ENCODE measurements around the gene ZSCAN5A.
"Not testable (repeated sequence)": the region's sequence is repeated elsewhere in the genome, so short reads cannot be mapped to it uniquely, and the experiment has no call there.

The ZSCAN5A gene

DNA sequence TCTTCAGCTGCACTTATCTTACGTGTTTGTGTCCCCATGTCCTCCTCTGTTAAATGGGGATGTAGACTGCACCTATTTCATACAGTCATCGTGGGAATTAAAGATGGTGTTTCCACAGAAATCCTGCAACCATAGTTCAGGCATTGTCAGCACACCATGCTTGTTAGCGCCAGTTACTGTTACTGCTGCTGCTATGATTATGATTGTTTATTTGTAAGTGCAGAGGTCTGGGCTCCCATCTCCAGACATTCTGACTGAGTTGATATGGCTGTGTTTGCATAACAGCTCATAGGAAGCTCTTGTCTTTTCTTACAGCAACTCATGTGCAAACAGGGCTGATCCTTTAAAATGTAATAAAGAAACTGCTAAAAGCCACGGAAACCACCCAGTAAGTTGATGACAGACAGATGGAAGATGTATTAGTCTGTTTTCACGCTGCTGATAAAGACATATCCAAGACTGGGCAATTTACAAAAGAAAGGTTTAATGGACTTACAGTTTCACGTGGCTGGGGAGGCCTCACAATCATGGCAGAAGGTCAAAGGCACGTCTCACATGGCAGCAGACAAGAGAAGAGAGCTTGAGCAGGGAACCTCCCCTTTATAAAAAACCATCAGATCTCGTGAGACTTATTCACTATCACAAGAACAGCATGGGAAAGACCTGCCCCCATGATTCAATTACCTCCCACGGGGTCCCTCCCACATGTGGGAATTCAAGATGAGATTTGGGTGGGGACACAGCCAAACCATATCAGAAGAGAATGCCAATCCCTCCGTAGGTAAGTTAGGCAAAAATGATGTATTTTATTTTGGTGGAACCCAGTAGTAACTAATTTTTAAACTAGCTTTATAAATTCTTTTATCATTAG is 1.6 kb downstream of the ZSCAN5A start:
- no peak for DNase-seq

GRCh38 chr19:56312342-56312741 is 2.3 kb downstream of the ZSCAN5A start:
- DNase-seq, result no peak

DNA sequence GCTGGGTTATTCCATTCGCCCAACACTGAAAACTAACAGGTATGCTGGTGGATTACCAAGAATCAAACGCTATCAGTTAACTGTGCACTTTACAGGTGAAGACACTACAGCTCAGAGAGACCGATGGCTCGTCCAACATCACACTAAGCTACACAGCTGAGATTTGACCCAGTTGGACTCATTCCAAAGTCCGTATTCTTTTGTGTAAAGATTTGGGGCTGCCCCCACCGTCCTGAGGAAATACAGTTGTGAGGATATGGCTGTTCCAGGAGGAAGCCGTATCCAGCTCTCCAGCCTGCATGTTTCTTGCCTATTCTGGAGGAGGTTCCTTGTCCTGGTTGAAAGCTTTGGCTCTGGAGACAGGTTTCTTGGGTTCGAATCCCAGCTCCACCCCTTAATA is 4.2 kb downstream of the ZSCAN5A start:
- DNase-seq, result no peak

- peak; percentile 19 for DNase-seq
Observed at GRCh38 chr19:56309511-56310185, 5.0 kb downstream of the ZSCAN5A start.

- no peak for DNase-seq
Observed at GRCh38 chr19:56308792-56309191, 5.8 kb downstream of the ZSCAN5A start.

DNA sequence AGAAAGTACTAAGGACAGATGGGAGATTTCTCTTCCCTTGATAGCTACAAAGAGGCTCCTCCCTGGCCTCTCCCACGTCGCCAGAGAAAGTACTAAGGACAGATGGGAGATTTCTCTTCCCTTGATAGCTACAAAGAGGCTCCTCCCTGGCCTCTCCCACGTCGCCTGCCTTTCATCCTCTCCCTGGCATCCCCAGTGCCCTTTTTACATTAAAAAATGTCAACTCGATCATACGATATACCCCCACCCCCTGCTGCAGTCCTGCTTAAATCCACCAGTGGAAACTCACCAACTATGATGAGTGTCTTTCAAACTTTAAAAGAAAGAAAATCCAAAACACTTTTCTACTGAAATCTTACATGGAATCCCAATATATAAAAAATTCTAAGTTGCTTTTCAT is 7.6 kb downstream of the ZSCAN5A start:
- DNase-seq, result not testable (repeated sequence)

- DNase-seq, result no peak
Observed at GRCh38 chr19:56306016-56306415, 8.6 kb downstream of the ZSCAN5A start.

- DNase-seq, result no peak
Observed at GRCh38 chr19:56304243-56304642, 10.4 kb downstream of the ZSCAN5A start.

DNA sequence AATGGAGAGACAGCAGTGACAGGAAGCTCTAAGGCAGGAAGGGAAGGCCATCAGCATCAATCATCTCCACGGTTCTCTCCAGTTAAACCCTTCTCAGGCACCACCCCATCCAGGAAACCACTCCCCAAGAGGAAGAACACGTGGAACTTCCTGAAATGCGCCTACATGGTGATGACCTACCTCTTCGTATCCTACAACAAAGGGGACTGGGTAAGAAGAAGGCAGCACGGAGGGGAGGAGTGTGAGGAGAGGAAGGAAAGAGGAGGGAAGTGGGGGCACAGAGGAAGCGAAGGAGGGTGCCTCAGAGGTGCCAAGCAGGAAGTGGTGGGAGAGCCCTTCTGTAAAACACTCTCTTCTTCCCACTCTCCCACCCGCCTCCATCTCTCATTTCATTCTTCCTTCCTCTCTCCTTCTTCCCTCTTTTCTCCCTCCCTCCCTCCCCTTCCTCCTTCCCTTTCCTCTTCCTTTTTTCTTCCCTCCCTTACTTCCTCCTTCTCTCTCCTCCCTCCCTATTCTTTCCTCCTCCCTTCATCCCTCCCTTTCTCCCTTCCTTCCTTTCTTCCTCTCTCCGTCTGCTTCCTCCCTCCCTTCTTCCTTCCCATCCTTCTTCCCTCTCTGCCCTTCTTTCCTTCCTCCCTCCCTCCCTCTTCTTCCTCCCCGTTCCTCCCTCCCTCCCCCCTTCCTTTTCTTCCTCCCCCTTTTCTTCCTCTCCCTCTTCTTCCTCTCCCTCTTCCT is 12.6 kb downstream of the ZSCAN5A start:
- no peak for DNase-seq

DNA sequence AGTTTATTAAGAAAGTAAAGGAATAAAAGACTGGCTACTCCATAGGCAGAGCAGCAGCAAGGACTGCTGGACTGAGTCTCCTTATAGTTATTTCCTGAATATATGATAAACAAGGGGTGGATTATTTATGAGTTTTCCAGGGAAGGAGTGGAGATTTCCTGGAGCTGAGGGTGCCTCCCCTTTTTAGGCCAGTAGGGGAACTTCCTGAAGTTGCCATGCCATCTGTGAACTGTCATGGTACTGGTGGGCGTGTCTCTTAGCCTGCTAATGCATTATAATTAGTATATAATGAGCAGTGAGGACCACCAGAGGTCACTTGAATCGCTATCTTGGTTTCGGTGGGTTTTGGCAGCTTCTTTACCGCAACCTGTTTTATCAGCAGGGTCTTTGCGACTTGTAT is 13.5 kb downstream of the ZSCAN5A start:
- DNase-seq, result no peak

DNA sequence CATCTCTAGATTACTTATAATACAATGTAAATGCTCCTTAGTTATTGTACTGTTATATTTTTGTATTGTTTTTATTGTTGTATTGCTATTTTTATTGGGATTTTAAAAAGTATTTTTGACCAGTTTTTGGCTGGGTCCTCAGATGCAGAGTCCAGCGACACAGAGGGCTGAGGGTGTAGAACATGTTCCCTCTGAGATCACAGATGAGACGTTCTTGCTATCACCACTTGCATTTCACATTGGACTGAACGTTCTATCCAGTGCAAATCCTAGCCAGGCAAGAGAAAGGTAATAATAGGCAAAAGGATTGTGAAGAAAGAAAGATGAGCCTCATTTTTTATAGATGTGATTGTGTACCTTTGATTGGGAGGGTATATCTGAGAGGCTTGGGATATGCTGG is 15.0 kb downstream of the ZSCAN5A start:
- no peak for DNase-seq

DNA sequence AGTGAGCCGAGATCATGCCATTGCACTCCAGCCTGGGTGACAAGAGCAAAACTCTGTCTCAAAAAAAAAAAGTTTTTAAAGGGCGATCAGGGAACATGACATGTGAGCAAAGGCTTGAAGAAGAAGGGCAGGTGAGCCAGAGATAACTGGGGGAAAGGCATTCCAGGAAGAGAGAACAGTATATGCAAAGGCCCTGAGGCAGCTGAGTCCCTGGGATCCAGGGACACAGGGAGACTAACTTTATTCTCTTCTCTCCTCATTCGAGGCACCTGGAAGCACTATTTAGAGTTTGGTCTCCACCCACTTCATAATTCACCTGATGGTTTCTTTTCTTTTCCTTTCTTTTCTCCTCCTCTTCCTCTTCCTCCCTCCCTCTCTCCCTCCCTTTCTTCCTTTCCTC is 17.6 kb downstream of the ZSCAN5A start:
- DNase-seq, result no peak

- DNase-seq, result no peak
Observed at GRCh38 chr19:56295531-56296455, 18.8 kb downstream of the ZSCAN5A start.

- no peak for DNase-seq
Observed at GRCh38 chr19:56294549-56294948, 20.1 kb downstream of the ZSCAN5A start.

GRCh38 chr19:56291867-56292266 is 22.8 kb downstream of the ZSCAN5A start:
- DNase-seq, result no peak

GRCh38 chr19:56290104-56290503 is 24.5 kb downstream of the ZSCAN5A start:
- DNase-seq, result no peak

DNA sequence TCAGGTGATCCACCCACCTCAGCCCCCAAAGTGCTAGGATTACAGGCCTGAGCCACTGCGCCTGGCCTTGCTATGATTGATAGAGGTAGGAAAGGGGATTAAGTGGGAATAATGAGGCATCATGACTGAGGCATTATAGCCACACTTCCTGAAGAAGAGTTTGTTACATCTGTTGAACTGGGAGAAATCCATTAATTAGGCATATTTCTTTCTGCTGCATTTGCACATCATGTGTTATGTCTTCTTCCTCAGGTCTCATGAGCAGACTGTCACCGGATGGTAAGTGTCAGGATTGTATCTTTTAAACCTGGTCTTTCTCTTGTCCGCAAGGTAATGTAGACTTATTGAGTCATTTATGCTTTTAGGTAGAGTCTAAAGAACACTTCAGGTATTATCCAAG is 29.9 kb downstream of the ZSCAN5A start:
- DNase-seq, result no peak

DNA sequence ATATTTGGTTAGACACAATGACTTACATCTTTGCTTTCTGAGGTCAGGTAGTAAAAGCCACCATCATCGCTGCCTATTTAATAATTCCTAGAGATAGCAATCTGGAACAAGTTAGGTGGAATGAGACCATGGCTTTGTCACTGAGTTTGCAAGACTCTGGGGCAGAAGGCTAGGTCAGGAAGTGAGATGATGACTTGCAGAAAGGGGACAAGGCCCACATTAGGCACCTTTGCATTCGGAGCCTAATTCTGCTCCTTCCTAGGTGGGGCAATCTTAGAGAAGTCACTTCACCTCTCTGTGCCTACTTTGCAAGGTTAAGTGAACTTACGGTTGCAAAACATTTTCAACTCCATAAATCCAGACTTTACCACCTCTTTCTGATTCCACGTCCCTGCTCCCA is 31.8 kb downstream of the ZSCAN5A start:
- no peak for DNase-seq

DNA sequence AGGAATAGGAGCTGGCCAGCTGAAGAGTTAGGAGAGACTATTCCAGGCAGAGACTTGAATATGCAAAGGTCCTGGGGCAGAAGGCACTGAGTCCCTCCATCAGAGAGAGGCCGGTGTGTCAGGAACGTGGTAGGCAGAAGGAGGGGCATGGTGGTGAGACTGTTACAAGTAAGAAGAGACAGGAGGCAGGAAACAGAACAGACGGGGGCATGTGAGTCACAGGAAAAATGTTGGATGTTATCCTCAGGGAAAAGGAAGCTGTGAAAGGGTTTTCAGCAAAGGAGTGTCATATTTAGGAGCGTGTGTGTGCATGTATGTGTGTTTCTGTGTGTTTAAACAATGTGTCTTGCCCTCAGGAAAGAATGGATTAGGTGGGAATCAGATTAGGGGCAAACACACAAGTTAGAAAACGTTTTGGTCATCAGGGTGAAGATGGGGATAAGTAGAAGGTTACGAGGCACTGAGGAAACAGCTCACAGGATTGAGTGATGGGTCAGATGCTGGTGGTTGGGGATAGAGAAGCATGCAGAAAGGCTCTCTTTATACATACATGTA is 41.0 kb downstream of the ZSCAN5A start:
- no peak for DNase-seq

GRCh38 chr19:56272161-56272798 is 42.4 kb downstream of the ZSCAN5A start, which contains the start of gene EDDM13:
TSS of gene EDDM13 (plus strand) at chr19:56272748. CDS start at chr19:56272835, 87 bp downstream.
- DNase-seq, result no peak

GRCh38 chr19:56271151-56271550 is 43.5 kb downstream of the ZSCAN5A start:
- DNase-seq, result no peak

DNA sequence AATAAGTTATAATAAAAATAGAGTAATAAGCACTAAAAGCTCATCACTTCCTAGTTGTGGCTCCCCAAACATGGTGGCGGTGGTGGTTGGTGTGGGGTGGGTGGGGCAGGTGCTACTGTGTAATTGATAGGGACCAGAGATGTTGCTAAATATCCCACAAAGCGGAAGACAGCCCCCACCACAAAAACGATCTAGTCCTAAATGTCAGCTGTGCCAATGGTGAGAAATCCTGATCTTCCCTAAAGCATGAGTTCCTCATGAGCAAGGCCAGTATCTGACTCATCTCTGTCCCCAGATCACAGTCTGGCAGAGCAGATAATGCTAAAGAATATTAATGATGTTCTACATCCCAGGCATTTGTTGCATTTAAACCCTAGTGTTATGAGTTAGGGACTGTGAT is 44.0 kb downstream of the ZSCAN5A start:
- DNase-seq, result no peak

Measured in NCI-H526 treated with DMSO at 0.1 percent for 48 hours (cell line).